NK-92 treated with Interleukin-12 subunit alpha and Interleukin-12 subunit beta, amount 100 ng/mL, for 24 hours (cell line): ENCODE measurements around the gene CRACR2B.

Experiments used
- DNase-seq: peaks from one replicate; lab custom pipeline; 2025; lab: John Stamatoyannopoulos, UW

The CRACR2B gene

GRCh38 chr11:794766-795633 lies 32.7 kb upstream of the CRACR2B start:
- DNase-seq = no peak

DNA sequence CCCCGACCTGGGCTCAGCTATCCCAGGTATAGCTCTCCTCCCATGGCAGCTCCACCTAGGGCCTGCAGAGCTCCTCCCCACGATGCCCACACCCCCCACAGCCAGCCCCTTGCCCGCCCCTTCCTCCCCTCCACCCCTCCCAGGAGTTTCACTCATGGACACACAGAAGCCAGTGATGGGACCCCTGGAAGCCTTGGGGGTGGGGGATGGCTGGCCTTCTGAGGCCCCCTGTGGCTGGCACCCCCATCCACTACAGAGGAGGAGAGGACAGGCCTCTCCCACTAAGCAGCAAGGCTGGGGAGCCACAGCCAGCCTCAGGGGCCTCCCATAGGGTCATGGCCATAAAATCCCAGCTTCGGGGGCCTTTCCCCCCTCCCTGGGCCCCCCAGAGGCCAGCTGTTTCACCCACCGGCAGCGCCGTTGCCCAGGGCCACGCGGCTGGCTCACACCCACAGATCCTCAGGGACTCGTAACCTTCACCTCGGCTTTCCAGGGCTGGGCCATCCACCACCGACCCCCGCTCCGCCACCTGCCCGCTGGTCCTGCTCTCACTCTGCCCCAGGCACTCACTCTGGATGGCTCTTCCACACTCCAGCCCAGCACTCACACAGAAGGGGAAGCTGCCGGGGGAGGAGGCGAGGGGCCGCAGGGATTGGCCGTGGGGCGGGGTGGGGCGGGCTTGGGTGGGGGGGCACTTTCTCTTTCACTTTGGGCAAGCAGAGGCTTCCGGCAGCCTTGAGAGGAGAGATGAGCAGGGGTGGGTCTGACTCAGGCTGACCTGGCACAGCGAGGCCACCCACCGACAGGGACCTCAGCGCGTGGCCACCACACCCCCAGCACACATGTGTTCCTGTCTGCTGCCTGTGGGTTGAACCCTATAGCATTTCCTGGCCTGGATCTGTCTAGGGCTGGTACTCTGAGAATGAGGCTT lies 31.8 kb upstream of the CRACR2B start:
- DNase-seq = peak; percentile 90

GRCh38 chr11:796565-797295 lies 31.0 kb upstream of the CRACR2B start:
- DNase-seq = no peak

DNA sequence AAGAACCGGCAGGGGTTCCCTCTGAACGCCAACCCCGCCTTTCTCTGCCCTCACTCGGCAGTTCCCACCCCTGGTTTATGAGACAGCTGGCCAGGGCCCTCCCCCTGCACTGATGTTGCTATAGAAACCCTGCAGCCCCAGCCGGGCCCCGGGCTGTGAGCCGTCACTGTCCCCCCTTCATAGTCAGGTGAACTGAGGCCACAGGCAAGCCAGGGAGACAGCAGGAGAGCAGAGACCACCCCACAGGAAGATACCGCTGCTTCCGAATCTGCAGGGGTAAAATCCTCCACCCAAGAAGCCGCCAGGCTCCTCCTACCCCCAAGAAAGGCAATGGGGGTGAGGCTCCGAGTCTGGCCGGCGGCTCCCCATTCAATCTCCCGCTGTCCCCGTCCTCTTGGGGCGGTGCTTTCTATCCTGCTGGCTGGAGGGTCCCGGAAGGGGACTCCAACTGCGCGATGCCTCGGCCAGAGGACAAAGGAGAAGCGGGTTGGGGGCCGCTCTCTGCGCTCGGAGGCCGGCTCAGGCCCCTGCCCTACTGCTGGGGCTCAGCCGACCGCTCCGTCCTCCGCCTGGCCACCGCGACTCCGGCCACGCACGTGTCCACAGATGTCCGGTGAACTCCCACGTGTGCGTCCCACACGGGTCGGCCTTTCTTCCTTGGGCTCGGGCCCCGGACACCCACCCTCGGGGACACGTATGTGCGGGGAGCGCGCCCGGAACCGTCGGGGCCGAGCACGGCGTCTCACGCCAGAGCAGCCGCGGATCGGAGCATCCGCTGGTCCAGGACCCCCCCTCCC lies 30.2 kb upstream of the CRACR2B start:
- peak; percentile 70 for DNase-seq

DNA sequence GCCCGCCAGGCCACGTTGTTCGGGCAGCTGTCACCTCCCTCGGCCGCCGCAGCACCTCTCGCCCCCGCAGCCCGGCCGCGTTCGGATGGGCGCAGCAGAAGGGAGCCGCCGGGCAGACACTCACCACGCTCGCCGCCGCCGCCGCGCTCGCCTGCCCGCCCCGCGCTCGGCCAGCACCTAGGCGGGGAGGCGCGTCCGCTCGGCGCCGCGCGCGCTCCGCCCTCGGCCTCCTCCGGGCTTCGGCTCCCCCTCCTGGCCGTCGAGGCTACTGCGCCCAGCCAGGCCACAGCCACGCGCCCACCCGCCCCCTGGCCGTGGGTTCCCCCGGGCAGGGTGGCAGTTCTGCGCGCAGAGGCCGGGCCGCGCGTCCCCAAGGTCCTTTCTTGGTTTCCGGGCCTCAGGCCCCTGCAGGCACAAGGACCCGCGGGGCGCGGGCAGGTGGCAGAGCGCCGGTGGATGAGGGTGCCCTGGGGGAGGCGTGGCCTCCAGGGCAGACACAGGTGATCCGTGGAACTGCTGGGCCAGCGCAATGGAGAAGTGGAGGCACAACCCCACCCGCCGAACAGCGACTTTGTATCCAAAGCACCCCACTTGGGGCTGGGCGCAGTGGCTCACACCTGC lies 29.5 kb upstream of the CRACR2B start, which contains the start of gene SLC25A22:
Gene SLC25A22 (minus strand): TSS at position 189 of the 621 bp plus-strand sequence. CDS start 3,275 bp downstream, outside the sequence.
- DNase-seq = peak; percentile 69

DNA sequence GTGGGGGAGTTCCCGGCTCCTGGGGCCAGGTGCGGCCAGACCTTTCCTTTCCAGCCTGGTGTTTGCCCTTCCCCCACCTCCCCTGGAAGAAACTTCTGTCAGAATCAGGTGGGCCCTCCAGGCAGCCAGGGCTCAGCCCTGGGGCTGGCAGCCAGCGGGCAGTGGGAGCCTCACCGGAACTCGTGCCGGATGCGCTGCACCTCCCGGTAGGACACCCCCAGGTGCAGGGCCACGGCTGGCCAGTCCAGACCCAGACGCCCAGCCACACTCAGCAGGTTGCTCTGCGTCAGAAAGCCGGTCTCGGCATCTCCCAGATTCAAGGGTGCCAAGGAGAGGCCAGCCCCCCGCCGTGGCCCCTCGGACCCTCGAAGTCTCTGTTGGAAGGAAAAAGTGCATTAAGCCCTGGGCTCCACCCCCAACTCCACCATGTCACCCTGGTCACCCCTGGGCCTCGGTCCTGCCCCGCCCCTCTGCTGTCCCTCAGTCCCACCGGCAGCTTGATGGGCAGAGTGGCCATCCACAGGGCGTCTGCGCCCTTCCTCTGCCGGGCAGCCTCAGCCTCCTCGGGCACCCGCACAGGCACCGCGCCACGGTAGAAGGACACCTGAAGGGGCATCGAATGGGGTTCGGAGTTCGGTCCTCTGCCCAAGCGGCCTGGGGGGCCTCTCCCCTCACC lies 27.9 kb upstream of the CRACR2B start:
- no peak for DNase-seq

DNA sequence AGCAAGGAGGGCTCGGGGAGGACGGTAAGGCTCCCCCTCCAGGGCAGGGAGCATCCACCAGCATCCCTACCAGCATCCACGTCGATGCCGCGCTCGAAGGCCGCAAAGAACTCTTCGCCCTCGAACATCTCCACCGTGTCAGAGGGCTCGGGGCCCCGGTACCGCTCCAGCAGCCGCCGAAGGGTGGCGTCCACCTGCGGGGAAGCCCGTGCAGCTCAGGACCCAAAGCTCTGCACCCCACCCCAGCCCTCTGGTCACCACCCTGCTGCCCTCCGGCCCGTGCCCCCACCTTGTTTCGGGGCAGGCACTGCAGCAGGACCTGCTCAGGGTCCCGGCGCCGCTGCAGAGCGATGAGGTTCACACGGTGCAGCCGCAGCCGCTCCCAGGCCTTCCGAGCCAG lies 27.2 kb upstream of the CRACR2B start:
- no peak for DNase-seq

GRCh38 chr11:801097-801780 lies 26.5 kb upstream of the CRACR2B start:
- no peak for DNase-seq

- no peak for DNase-seq
Measured at GRCh38 chr11:802018-802617, 25.6 kb upstream of the CRACR2B start.

GRCh38 chr11:802693-803466 lies 24.8 kb upstream of the CRACR2B start:
- DNase-seq = no peak

DNA sequence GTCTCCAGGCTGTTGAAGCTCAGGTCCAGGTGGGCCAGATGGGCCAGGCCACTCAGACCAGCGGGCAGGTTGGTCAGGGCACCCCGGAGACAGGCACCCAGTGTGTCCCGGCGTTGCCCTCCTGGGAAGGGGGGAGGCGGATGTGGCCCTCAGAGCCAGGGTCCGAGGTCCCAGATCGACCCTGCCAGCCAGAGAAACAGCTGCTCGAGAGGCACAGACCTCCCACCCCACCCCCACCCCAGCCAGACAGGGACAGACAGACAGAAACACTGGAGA lies 24.3 kb upstream of the CRACR2B start:
- DNase-seq = no peak

GRCh38 chr11:803770-804598 lies 23.7 kb upstream of the CRACR2B start:
- DNase-seq = no peak

GRCh38 chr11:804599-804964 lies 23.1 kb upstream of the CRACR2B start:
- DNase-seq = no peak

DNA sequence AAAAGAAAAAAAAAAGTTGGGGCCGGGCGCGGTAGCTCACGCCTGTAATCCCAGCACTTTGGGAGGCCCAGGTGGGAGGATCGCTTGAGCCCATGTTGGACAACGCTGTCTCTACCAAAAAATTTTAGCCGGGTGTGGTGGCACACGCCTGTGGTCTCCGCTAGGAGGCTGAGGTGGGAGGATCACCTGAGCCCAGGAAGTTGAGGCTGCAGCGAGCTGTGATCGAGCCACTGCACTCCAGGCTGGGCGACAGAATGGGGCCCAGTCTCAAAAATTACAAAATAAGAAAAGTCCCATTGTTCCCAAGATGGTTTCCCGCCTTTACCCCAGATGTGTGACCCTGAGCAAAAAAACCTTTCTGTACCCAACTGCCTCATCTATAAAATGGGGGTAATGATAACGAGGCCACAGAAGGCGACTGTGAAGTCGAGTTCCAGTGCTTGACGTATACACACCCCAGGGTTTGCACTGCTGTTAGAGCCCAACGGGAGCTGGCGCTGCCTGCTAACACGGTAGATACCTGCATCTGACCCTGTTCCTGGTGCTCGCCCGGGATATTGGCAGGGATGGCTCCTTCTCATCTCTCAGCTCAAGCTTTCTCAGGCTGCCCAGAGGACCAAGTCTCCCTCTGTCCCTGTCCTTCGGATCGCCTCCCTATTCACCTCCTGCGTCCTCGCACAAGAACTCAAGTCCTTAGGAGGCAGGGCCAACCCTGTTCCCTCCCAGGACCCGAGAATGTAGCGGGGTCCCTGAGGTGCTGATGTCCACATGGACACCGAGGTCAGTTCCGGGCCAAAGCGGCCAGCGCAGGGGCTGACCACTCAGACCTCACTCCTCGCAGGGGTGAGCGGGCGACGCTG lies 19.1 kb upstream of the CRACR2B start:
- no peak for DNase-seq

DNA sequence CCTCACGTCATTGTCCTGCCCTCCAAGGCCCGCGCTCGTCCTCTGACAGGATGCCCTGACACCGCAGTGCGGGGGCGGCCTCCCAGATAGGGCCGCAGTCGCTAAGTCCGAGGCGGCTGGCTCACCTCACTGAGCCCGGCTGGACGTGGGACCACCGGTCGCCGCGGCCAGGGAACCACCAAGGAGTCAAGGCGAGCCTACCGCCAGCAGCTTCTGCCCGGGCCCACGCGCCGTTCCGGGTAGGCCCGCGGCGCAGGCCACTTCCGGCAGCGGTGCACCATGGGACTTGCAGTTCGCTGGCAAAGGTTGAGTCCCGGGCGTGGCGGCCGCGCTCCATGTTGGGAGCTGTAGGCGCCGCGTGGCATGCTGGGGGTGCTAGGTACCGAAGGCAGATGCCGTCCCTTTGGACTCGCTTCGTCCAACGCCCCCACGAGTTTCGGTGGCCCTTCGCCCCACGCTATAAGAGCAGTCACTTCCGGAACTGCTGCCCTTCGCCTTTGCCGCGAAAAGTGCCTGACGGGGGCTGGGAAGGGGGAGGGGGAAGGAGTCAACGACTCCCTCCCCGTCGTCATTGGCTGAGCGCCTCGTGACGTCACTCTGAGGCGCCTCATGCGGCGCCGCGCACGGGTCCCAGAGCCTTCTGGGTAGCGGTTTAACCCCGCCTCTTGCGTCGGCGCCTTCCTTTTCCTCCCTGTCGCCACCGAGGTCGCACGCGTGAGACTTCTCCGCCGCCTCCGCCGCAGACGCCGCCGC lies 18.3 kb upstream of the CRACR2B start, which contains the start of gene RPLP2:
Gene RPLP2 (plus strand): TSS at position 681 of the 753 bp plus-strand sequence. CDS start 268 bp downstream, outside the sequence.
- DNase-seq = peak; percentile 97

DNA sequence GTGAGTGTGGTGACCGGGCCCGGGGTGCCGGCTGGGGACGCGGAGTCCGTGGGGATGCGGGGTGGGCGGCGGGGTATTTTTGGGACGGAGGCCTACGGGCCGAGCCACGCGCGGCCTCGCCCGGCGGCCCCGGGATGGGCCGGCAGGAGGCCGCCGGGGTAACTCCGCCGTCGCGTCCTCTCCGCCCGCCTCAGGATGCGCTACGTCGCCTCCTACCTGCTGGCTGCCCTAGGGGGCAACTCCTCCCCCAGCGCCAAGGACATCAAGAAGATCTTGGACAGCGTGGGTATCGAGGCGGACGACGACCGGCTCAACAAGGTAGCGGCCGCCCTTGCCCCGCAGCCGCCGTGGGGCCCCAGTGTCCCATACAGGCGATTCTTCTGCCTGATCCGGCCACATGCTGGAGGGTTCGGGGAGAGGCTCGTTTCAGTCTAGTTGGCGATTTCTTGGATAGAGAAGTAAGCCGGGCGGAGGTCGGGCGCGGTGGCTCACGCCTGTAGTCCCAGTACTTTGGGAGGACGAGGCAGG lies 17.6 kb upstream of the CRACR2B start:
- DNase-seq = no peak
